GM19193 (cell line): ENCODE data around the gene BLOC1S2.

Experiments
- POLR2A ChIP-seq: IDR thresholded peaks from 4 replicates; pipeline ENCODE4 v1.6.1; 2011; ENCODE audit not compliant: insufficient read depth, insufficient read length; ENCODE audit errors: extremely low read depth

Gene BLOC1S2

GRCh38 chr10:100245484-100246220 lies 40.8 kb downstream of the BLOC1S2 start:
- no peak for TF ChIP-seq POLR2A

GRCh38 chr10:100239851-100240250 lies 46.6 kb downstream of the BLOC1S2 start:
- TF ChIP-seq POLR2A, result no peak

- no peak for TF ChIP-seq POLR2A
Observed at GRCh38 chr10:100238429-100238828, 48.1 kb downstream of the BLOC1S2 start.

GRCh38 chr10:100232101-100232500 lies 54.4 kb downstream of the BLOC1S2 start:
- no peak for TF ChIP-seq POLR2A

- TF ChIP-seq POLR2A, result no peak
Observed at GRCh38 chr10:100229819-100230422, 56.6 kb downstream of the BLOC1S2 start.

- TF ChIP-seq POLR2A, result no peak
Observed at GRCh38 chr10:100223879-100224278, 62.6 kb downstream of the BLOC1S2 start.
